ENCODE data around the gene C2orf49. TPM values are rescaled to one million over a fixed set of nuclear protein-coding genes. Genes with fewer than 3 reads are reported as not detected.

The C2orf49 gene
- total RNA-seq, 2 donors from 2014 or later: 17.5 to 18.4 TPM

GRCh38 chr2:105373895-105374401, 36.6 kb downstream of the C2orf49 start:
- ATAC-seq (ENCODE audit: insufficient number of reproducible peaks, low FRiP score, low read depth) (no peak), DNase-seq (ENCODE audit: low spot score) (no peak)
- Histone ChIP-seq H3K27ac (peak overlapping the region in 1 of 2 donors; percentile 12), H3K4me3 (no peak overlapping the region), H3K9me3 (no peaks in the 10 kb centered on the region), H3K4me1 (ENCODE audit: control insufficient read depth in 1 of 2, low read depth in 2 of 2) (peaks cover 11 to 35% of the 10 kb centered on the region in 2 donors), H3K27me3 (replicated peaks; ENCODE audit: insufficient read depth) (no peaks in the 10 kb centered on the region), H3K36me3 (peaks cover 7% of the 10 kb centered on the region)
- TF ChIP-seq, protein P1, sequence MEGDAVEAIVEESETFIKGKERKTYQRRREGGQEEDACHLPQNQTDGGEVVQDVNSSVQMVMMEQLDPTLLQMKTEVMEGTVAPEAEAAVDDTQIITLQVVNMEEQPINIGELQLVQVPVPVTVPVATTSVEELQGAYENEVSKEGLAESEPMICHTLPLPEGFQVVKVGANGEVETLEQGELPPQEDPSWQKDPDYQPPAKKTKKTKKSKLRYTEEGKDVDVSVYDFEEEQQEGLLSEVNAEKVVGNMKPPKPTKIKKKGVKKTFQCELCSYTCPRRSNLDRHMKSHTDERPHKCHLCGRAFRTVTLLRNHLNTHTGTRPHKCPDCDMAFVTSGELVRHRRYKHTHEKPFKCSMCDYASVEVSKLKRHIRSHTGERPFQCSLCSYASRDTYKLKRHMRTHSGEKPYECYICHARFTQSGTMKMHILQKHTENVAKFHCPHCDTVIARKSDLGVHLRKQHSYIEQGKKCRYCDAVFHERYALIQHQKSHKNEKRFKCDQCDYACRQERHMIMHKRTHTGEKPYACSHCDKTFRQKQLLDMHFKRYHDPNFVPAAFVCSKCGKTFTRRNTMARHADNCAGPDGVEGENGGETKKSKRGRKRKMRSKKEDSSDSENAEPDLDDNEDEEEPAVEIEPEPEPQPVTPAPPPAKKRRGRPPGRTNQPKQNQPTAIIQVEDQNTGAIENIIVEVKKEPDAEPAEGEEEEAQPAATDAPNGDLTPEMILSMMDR (IDR thresholded peaks at IDR 0.05): no peak

GRCh38 chr2:105375001-105375561, 37.7 kb downstream of the C2orf49 start:
- DNase-seq (ENCODE audit: low spot score) (no peak), ATAC-seq (ENCODE audit: insufficient number of reproducible peaks, low FRiP score, low read depth) (no peak)
- Histone ChIP-seq H3K4me3 (no peak overlapping the region), H3K27ac (no peak overlapping the region), H3K36me3 (peaks cover 7% of the 10 kb centered on the region), H3K27me3 (replicated peaks; ENCODE audit: insufficient read depth) (no peaks in the 10 kb centered on the region), H3K4me1 (ENCODE audit: control insufficient read depth in 1 of 2, low read depth in 2 of 2) (peaks cover 18 to 46% of the 10 kb centered on the region in 2 donors), H3K9me3 (no peaks in the 10 kb centered on the region)
- TF ChIP-seq, protein P1 (IDR thresholded peaks at IDR 0.05): no peak

GRCh38 chr2:105376010-105376409, 38.7 kb downstream of the C2orf49 start:
- Histone ChIP-seq H3K36me3 (no peaks in the 10 kb centered on the region), H3K27ac (no peak overlapping the region), H3K27me3 (replicated peaks; ENCODE audit: insufficient read depth) (no peaks in the 10 kb centered on the region), H3K4me3 (no peak overlapping the region), H3K4me1 (ENCODE audit: control insufficient read depth in 1 of 2, low read depth in 2 of 2) (peaks cover 26 to 55% of the 10 kb centered on the region in 2 donors), H3K9me3 (no peaks in the 10 kb centered on the region)
- DNase-seq (ENCODE audit: low spot score) (no peak), ATAC-seq (ENCODE audit: insufficient number of reproducible peaks, low FRiP score, low read depth) (no peak)
- TF ChIP-seq, protein P1 (IDR thresholded peaks at IDR 0.05): no peak

GRCh38 chr2:105376789-105377240, 39.5 kb downstream of the C2orf49 start:
- no peak overlapping the region for H3K27ac ChIP-seq
- TF ChIP-seq, protein P1 (IDR thresholded peaks at IDR 0.05): no peak
- peaks cover 31 to 64% of the 10 kb centered on the region in 2 donors for H3K4me1 ChIP-seq (ENCODE audit: control insufficient read depth in 1 of 2, low read depth in 2 of 2)
- H3K4me3 ChIP-seq: no peak overlapping the region
- no peak for ATAC-seq (ENCODE audit: insufficient number of reproducible peaks, low FRiP score, low read depth)
- no peaks in the 10 kb centered on the region for H3K36me3 ChIP-seq
- no peak for DNase-seq (ENCODE audit: low spot score)
- no peaks in the 10 kb centered on the region for H3K27me3 ChIP-seq (replicated peaks; ENCODE audit: insufficient read depth)
- no peaks in the 10 kb centered on the region for H3K9me3 ChIP-seq

- peaks cover 31 to 64% of the 10 kb centered on the region in 2 donors for H3K4me1 ChIP-seq (ENCODE audit: control insufficient read depth in 1 of 2, low read depth in 2 of 2)
- H3K27ac ChIP-seq: no peak overlapping the region
- DNase-seq (ENCODE audit: low spot score) (no peak), ATAC-seq (ENCODE audit: insufficient number of reproducible peaks, low FRiP score, low read depth) (no peak)
- H3K36me3 ChIP-seq: no peaks in the 10 kb centered on the region
- TF ChIP-seq, protein P1 (IDR thresholded peaks at IDR 0.05): no peak
- H3K9me3 ChIP-seq: no peaks in the 10 kb centered on the region
- no peaks in the 10 kb centered on the region for H3K27me3 ChIP-seq (replicated peaks; ENCODE audit: insufficient read depth)
- no peak overlapping the region for H3K4me3 ChIP-seq
Measured at GRCh38 chr2:105377871-105378270, 40.5 kb downstream of the C2orf49 start.

Measured in thoracic aorta (tissue), 2 donors.